NCI-H2171 (cell line): Measurements from ENCODE around the gene HS6ST2.
"Not testable (repeated sequence)": the region's sequence is repeated elsewhere in the genome, so short reads cannot be mapped to it uniquely, and the experiment has no call there.

Source experiments
- DNase-seq: peaks from one replicate; lab custom pipeline; 2025; lab: John Stamatoyannopoulos, UW

Gene HS6ST2

DNA sequence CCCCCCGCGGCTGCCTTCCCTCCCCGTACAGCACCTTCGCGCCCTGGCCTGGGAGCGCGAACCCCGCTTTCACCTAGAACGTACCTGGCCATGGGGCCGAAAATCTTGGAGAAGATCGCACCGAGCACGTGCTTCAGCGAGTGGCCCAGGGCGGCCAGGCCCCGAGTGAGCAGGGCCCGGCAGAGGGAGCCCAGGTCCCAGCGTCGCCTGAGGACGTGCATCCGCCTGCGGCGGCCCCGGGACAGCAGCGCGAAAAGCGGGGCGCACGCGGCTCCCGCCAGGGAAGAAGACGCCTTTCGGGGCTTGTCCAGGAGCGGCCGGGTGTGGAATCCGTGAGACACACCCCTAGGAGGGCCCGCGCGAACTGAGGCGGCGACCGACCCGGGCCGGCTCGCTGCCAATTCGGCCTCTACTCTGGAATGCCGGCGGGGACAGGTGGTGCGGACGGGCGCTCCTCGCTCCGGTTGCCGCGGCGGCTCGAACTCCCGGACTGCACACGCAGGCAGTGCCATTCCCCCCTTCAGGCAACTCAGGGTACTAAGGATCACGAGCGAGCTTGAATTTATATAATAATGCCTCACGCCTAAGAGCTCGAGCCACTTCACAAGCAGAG, at the start of gene HS6ST2:
TSS of gene HS6ST2 (minus strand) at position 539 of the 613 bp plus-strand sequence.
- peak; percentile 34 for DNase-seq

- no peak for DNase-seq
Measured at GRCh38 chrX:133007458-133007857, 49.0 kb upstream of the HS6ST2 start.

DNA sequence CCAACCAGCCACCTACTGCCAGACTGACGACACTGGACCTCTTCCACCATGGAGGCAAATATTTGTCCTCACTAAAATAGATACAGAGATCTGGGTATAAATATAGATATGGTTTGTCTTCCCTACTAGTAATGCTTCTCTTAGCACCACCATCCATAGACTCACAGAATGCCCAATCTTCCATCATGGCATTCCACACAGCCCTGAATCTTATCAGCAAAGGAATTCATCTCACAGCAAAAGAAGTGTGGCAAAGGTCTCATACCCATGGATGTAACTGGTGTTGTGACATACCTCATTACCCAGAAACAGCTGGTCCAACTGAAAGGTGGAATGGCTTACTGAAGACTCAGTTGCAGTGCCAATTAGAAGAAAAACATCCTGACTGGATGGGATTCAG, 47.2 kb upstream of the HS6ST2 start:
- no peak for DNase-seq

- DNase-seq, result no peak
Measured at GRCh38 chrX:133005042-133005441, 46.6 kb upstream of the HS6ST2 start.

GRCh38 chrX:132999209-132999608, 40.8 kb upstream of the HS6ST2 start:
- DNase-seq, result no peak

- no peak for DNase-seq
Measured at GRCh38 chrX:132990835-132991234, 32.4 kb upstream of the HS6ST2 start.

- no peak for DNase-seq
Measured at GRCh38 chrX:132986556-132986955, 28.1 kb upstream of the HS6ST2 start.

- DNase-seq, result no peak
Measured at GRCh38 chrX:132984058-132984650, 25.7 kb upstream of the HS6ST2 start.

DNA sequence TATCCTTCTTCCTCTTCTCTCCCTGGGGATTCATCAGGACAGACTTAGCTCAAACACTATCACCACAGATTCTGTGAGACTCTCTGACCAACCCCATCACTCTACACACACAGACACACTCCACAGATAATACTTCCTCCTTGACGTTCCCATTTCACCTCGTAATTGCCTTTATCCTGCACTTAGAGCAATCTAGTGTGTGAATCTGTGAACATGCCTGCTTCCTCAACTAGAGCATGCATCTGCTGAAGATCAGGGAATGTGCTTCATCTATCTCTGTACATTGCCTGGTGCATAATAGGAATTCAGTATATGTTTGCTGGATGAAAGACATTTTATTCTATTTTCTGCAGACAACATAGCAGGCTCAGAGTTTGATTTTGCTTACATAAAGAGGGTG, 25.1 kb upstream of the HS6ST2 start:
- DNase-seq, result no peak

GRCh38 chrX:132980035-132980434, 21.6 kb upstream of the HS6ST2 start:
- not testable (repeated sequence) for DNase-seq

DNA sequence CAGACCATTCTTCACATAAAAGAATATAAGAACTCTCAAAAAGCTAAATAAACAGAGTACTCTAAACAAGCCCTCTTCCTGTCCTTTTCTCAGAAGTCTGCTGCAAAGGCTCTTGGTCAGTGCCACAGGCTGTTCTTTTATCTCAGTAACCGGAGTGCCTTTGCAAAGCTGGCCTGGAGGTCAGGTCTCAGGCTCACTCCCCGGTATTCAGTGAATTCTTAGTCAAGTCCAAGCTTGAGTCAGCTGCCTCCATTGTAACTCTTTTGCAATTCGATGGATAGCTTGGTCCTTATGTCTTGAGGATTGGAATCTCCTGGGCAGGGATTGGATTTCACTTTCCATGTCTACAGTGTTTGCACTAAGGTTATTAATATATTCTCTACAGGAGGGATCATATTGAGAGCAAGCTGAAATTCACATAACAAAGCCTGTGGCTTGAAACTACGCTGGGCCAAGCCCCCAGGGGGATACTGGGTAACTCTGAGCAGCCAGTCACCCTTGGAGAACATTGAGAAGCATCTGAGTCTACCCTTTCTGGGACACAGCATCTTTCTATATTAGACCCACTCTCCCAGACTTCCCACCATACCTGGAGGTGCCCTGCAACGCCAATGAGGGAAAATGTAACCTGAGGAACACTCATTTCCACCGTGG, 10.0 kb upstream of the HS6ST2 start:
- DNase-seq, result peak; percentile 6

- no peak for DNase-seq
Measured at GRCh38 chrX:132967049-132967448, 8.6 kb upstream of the HS6ST2 start.

DNA sequence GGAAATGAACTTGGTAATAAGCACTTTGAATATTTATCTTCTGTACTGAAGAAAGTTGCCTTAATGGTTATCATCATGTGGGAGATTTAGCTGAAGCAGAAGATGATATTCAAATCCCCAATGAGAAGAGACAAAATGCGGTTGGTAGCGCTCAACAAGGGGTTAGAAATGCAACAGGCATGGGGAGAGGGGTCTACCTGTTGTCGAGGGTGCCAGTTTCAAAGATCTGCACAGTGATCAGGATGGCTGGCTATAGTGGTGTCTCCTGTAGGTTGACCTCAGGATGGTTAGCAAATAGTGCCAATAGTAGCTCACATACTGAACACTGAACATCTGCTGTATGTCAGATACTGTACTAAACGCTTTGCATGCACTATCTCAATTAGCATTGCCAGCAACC, 7.0 kb upstream of the HS6ST2 start:
- DNase-seq, result no peak

GRCh38 chrX:132961511-132961910, 3.1 kb upstream of the HS6ST2 start:
- DNase-seq, result no peak

DNA sequence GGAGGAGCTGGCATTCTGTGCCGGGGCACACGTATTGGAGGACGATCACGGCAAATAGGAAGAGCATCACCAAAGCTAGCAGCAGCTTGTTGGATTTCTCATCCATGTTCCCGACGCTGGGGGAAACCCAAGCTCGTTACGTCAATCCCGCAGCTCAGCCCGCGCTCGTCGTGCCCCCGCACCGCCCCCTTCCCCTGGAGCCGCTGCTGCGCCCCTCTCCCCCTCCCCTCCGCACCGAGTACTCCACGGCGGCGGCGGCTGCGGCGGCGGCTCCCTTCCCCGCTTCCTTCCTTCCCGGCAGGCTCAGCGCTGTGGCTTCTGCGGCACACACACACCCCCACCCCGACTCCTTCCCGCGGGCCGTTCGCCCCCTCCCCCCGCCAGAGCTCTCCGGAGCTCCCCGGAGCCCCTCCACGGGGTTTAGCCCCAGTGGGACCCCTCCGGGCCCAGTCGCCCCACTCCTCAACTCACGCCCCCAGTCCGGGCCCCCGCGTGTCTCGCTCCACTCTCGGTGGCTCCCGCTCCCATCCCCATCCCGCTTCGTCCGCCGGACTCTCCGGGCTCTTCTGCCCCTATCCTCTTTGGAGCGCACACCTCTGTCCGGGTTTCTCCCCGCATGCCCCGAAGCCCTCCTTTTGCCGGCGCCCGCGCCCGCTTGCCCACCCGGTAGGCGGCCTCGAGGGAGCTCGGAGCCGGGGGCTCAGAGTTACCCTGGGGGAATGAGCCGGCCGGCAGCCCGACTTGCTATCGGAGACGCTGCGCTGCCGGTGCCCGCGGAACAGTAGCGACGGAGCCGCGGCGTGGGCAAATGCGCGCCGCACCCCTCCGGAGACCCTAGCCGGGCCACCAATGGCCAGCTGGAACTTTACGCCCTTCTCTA, 978 bp downstream of the HS6ST2 start:
- peak; percentile 43 for DNase-seq

DNA sequence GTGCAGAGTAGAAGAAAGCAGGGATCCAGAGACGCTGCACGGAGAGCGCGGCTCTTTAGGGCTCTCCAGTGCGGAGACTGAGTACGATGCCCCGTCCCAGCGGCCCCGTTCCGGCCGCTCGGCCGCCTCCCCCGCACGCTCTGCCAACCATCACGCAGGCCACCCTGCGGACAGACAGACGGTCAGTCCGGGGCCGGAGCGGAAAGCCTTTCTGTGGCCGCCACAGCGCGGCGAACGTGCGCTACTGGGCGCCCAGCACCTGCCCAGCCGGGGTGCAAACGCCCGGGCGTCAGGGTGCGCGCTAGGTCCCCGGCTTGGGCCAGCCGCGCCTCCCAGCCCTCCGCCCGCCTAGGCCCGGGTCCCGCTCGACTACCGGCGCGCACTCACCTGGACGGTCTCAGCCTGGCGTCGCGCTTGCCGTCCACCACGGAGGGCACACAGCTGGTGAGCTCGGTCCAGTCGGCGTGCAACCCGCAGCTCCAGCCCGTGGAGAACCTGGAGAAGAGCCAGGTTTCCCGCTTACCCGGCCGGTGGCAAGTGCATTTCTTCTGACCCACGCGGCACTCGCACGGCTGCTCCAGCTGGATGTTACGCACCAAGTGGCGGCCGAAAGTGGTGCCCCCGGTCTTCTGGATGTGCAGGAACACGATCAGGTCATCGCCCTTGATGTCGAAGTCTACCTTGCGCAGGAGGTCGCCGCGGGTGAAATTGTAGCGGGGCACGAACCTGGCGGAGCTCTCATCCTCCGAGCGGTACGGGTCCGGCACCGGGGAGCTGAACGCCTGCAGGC, 1.8 kb downstream of the HS6ST2 start:
- DNase-seq, result no peak

GRCh38 chrX:132955690-132956089, 2.7 kb downstream of the HS6ST2 start:
- no peak for DNase-seq

DNA sequence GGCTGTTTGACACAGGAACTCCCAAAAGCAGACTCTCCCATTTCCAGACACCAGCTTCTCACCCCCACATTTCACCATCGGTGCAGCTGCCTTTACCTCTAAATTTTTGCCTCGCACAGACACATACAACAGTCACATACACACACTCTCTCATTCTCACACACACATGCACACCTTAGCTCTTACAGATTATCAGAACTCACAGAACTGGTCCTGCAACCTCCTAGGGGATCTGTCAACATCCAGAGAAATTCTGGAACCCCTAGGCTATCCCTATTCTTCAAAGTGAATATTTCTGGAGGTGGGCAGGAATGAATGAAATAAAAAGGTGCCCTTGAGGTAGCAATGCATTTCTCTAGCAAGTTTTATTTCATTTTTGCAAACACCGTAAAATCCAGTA, 4.1 kb downstream of the HS6ST2 start:
- no peak for DNase-seq

DNA sequence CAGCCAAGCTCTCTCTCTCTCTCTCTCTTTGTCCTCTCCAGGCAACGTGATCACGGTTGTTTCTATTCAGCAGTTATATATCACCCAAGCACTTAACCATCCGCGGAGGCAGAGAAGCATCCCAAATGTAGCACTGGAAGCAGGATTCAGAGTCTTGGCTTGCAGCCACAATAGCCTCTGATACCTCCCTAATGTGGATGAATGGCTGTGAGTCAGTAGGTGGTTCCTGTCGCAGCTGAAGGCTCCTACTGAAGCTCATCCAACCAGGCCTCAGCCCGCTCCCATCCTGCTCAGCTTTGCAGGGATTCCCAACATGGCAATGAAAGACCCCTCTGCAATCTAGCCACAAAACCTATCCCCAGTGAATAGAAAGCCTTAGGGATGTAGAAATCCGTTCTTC, 5.1 kb downstream of the HS6ST2 start:
- peak; percentile 1 for DNase-seq

DNA sequence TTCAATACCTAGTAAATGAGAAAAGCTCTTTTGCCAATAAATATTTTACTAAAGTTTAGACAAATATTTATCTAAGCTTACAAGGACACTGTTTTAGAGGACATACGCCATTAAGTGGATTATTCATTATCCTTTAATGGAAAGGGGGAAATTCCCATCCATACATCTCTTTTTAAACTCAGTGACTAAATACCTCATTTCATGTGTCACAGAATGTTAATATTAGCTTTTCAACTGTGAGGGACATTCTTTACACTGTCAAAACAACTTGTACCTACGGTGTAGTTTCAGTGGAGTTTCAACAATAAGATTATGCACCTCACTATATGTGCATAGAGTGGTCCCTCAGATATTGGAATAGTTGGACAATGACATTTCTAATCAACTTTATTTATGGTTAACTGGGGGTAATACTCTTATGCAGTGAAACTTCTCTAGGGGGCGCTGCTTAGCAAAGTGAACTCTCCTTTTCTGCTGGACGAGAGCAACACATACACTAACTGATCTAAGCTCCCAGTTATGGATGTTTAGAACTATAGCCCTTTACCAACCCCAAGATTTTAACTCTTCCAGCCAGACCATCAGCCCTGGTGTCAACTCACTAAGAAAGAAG, 9.7 kb downstream of the HS6ST2 start:
- DNase-seq, result no peak

- DNase-seq, result not testable (repeated sequence)
Measured at GRCh38 chrX:132945055-132945599, 13.3 kb downstream of the HS6ST2 start.
